IMR-90 (cell line): Measurements from ENCODE around the gene SLC22A25. TPM values are rescaled to one million over a fixed set of nuclear protein-coding genes. Genes with fewer than 3 reads are reported as not detected.
"Not testable (repeated sequence)": the region's sequence is repeated elsewhere in the genome, so short reads cannot be mapped to it uniquely, and the experiment has no call there.

Source experiments
- ATAC-seq: fragments of 200-7000 bp; cut with Tn5 transposase; 2 replicates; pipeline ENCODE4 v1.9.1; 2020; ENCODE audit warnings: low read depth, mild to moderate bottlenecking, moderate library complexity
- BruUV-seq: library from RNA; stranded (reverse); fragments of 400-500 nt; replicated peaks from 2 replicates; lab custom pipeline; 2021; lab: Mats Ljungman, UMichigan
- CTCF ChIA-PET: fragments of 300-600 bp; formaldehyde crosslinking; extraction: SDS; loops from one replicate; lab custom pipeline; 2021; ENCODE audit warnings: antibody characterized with exemption; lab: Yijun Ruan, JAX
- POLR2A ChIA-PET: fragments of 300-600 bp; sonication (Branson Sonifier 250); formaldehyde crosslinking; loops from one replicate; lab custom pipeline; 2022; ENCODE audit warnings: antibody characterized with exemption; ENCODE audit not compliant: unreplicated experiment; lab: Charles Lee
- DNase-seq: peaks from one replicate; pipeline ENCODE4 v3.0.0; 2013
- H2AFZ ChIP-seq: replicated peaks from 2 replicates; pipeline ENCODE3; 2013; ENCODE audit warnings: low read length, mild to moderate bottlenecking; ENCODE audit not compliant: poor library complexity
- H2AK5ac ChIP-seq: 2 replicates; pipeline ENCODE4 v1.6.1; 2013; ENCODE audit warnings: low read depth, low read length, inconsistent platforms
- H2AK9ac ChIP-seq: replicated peaks from 2 replicates; pipeline ENCODE3; 2013; ENCODE audit warnings: mild to moderate bottlenecking, low read depth, low read length, moderate library complexity; ENCODE audit not compliant: poor library complexity
- H2BK120ac ChIP-seq: 2 replicates; pipeline ENCODE4 v1.6.1; 2013; ENCODE audit warnings: low read depth, low read length, inconsistent platforms
- H2BK15ac ChIP-seq: 3 replicates; pipeline ENCODE4 v1.6.1; 2013; ENCODE audit warnings: low read depth, low read length, inconsistent platforms
- H2BK20ac ChIP-seq: 2 replicates; pipeline ENCODE4 v1.6.1; 2013; ENCODE audit warnings: low read depth, mild to moderate bottlenecking, inconsistent platforms, low read length, moderate library complexity
- H2BK5ac ChIP-seq: 2 replicates; pipeline ENCODE4 v1.6.1; 2013; ENCODE audit warnings: mild to moderate bottlenecking, low read depth, low read length, inconsistent platforms; ENCODE audit not compliant: poor library complexity, severe bottlenecking
- H3K14ac ChIP-seq: replicated peaks from 2 replicates; pipeline ENCODE4 v1.6.1; 2013; ENCODE audit warnings: low read depth, low read length, inconsistent platforms
- H3K18ac ChIP-seq: 2 replicates; pipeline ENCODE4 v1.6.1; 2013; ENCODE audit warnings: low read depth, low read length, control low read depth
- H3K23ac ChIP-seq: 2 replicates; pipeline ENCODE4 v1.6.1; 2013; ENCODE audit warnings: low read depth, low read length, inconsistent platforms
- H3K27ac ChIP-seq: 2 replicates; pipeline ENCODE4 v1.5.1; 2013; ENCODE audit warnings: mild to moderate bottlenecking, control low read depth, low read length; ENCODE audit not compliant: insufficient read depth
- H3K27me3 ChIP-seq: 2 replicates; pipeline ENCODE4 v1.6.1; 2013; ENCODE audit warnings: low read length; ENCODE audit not compliant: control insufficient read depth, insufficient read depth
- H3K36me3 ChIP-seq: 2 replicates; pipeline ENCODE4 v1.6.1; 2013; ENCODE audit warnings: low read length, mixed read lengths; ENCODE audit not compliant: control insufficient read depth, insufficient read depth
- H3K4ac ChIP-seq: 2 replicates; pipeline ENCODE4 v1.6.1; 2013; ENCODE audit warnings: low read depth, low read length, inconsistent platforms
- H3K4me1 ChIP-seq: 2 replicates; pipeline ENCODE4 v1.6.1; 2013; ENCODE audit warnings: low read length, mixed read lengths; ENCODE audit not compliant: control insufficient read depth, insufficient read depth
- H3K4me2 ChIP-seq: 2 replicates; pipeline ENCODE4 v1.6.1; 2013; ENCODE audit warnings: low read depth, mild to moderate bottlenecking, control low read depth, low read length, moderate library complexity
- H3K4me3 ChIP-seq: 2 replicates; pipeline ENCODE4 v1.5.1; 2013; ENCODE audit warnings: low read depth, mild to moderate bottlenecking, control low read depth, low read length, moderate library complexity; ENCODE audit not compliant: insufficient read depth
- H3K56ac ChIP-seq: 2 replicates; pipeline ENCODE4 v1.6.1; 2013; ENCODE audit warnings: low read length, inconsistent platforms; ENCODE audit not compliant: insufficient read depth; ENCODE audit errors: extremely low read depth
- H3K79me1 ChIP-seq, 2 experiments: 2 replicates each; pipeline ENCODE4 v1.6.1; 2013; ENCODE audit warnings: low read length in 2 of 2, inconsistent platforms in 1 of 2, low read depth in 1 of 2
- H3K9ac ChIP-seq: 2 replicates; pipeline ENCODE4 v1.6.1; 2013; ENCODE audit warnings: low read depth, low read length, control low read depth
- H3K9me1 ChIP-seq: 2 replicates; pipeline ENCODE4 v1.6.1; 2013; ENCODE audit warnings: low read length, inconsistent platforms; ENCODE audit not compliant: insufficient read depth
- H3K9me3 ChIP-seq: 2 replicates; pipeline ENCODE4 v1.6.1; 2013; ENCODE audit warnings: low read length; ENCODE audit not compliant: control insufficient read depth, insufficient read depth
- H4K20me1 ChIP-seq: 2 replicates; pipeline ENCODE4 v1.6.1; 2013; ENCODE audit warnings: low read length, inconsistent platforms; ENCODE audit not compliant: insufficient read depth
- H4K5ac ChIP-seq: 2 replicates; pipeline ENCODE4 v1.6.1; 2013; ENCODE audit warnings: mild to moderate bottlenecking, low read depth, low read length, control low read depth
- H4K8ac ChIP-seq, 2 experiments: 2 replicates each; pipeline ENCODE4 v1.6.1; 2013; ENCODE audit warnings: low read depth in 2 of 2, low read length in 2 of 2, control low read depth in 1 of 2, inconsistent platforms in 1 of 2
- H4K91ac ChIP-seq: 2 replicates; pipeline ENCODE4 v1.6.1; 2013; ENCODE audit warnings: low read depth, low read length, inconsistent platforms; ENCODE audit not compliant: insufficient read depth
- WGBS, 2 experiments: methylation state at CpG; one replicate each; pipeline versions ENCODE4 v1.1.5 to v1.1.7; 2013; ENCODE audit warnings: missing lambda C conversion rate in 2 of 2; ENCODE audit not compliant: insufficient read length in 1 of 2; ENCODE audit errors: extremely low coverage in 2 of 2; 5-methylcytosine and 5-hydroxymethylcytosine counted together
- dilution Hi-C: fragments of 300-500 bp; cut with HindIII; formaldehyde crosslinking; loops from one replicate; pipeline ENCODE4 v1.14.3; 2018; ENCODE audit warnings: low sequenced_read_pairs; ENCODE audit not compliant: unreplicated experiment
- in situ Hi-C: fragments of 300-500 bp; cut with MboI; formaldehyde crosslinking; loops from 3 replicates; pipeline ENCODE4 v1.14.3; 2019; ENCODE audit warnings: low sequenced_read_pairs, inconsistent platforms, mixed read lengths
- intact Hi-C: fragments of 100-400 bp; cut with micrococcal nuclease; formaldehyde crosslinking; loops from 2 replicates; pipeline ENCODE4 v1.10.0; 2022
- polyA plus RNA-seq, 3 experiments: library from polyadenylated mRNA; depleted of rRNA; stranded (reverse); fragments of >200 nt; gene quantifications; 2 replicates each; pipeline ENCODE4 v1.2.3, GENCODE V29; 2012; ENCODE audit warnings: low replicate concordance in 1 of 3
- total RNA-seq: library from RNA; depleted of rRNA; stranded (reverse); fragments of >200 nt; gene quantifications from 2 replicates; pipeline ENCODE4 v1.2.3, GENCODE V29; 2012

SLC22A25 gene
- total and polyA plus RNA-seq, 2 of the 4 experiments (the other 2 are of a cell fraction): not detected

DNA sequence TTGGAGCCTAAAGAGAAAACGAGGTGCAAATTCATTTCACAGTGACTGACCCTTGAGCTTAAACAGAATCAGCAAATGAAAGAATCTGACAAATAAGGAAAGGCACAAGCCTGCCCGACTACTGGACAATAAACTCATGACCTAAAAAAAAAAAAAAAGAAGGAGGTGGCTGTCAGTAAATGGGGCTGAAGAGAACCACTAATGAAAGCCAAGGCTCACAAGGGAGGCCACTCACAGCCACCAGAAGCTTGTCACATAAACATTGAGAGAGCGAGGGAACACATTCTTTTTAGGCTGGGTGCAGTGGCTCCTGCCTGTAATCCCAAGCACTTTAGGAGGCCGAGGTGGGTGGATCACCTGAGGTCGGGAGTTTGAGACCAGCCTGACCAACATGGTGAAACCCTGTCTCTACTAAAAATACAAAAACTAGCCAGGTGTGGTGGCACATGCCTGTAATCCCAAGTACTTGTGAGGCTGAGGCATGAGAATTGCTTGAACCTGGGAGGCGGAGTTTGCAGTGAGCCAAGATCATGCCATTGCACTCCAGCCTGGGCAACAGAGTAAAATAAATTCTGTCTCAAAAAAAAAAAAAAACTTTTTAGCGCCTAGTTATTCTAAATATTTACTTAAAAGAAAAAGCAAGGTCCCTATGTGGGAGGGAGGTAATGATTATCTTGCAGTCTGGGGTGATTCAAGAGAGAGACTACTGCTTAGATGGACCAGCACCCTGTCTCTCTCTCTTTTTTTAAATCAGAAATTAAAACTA is 4.0 kb upstream of the SLC22A25 start:
- H3K4me2 ChIP-seq, H4K8ac ChIP-seq, DNase-seq, H3K27ac ChIP-seq, H3K79me1 ChIP-seq, POLR2A ChIA-PET, H3K36me3 ChIP-seq, H3K14ac ChIP-seq, H2AK5ac ChIP-seq, CTCF ChIA-PET, H3K4me3 ChIP-seq, H3K27me3 ChIP-seq, H2AFZ ChIP-seq, H3K9ac ChIP-seq, H2BK20ac ChIP-seq, H2BK15ac ChIP-seq, ATAC-seq, dilution Hi-C loops, H2BK5ac ChIP-seq, intact Hi-C loops, H3K4me1 ChIP-seq, H2AK9ac ChIP-seq, BruUV-seq, H3K4ac ChIP-seq, H4K20me1 ChIP-seq, H3K9me1 ChIP-seq, in situ Hi-C loops, H3K56ac ChIP-seq, H2BK120ac ChIP-seq, H4K5ac ChIP-seq, H4K91ac ChIP-seq, H3K18ac ChIP-seq, H3K9me3 ChIP-seq, H3K23ac ChIP-seq: not testable (repeated sequence)
- WGBS, 2 experiments: no CpG with 5 or more reads among the region's 7 CpGs
